ENCODE measurements around the gene PHF14. TPM values are rescaled to one million over a fixed set of nuclear protein-coding genes. Genes with fewer than 3 reads are reported as not detected.

Gene PHF14
- polyA plus RNA-seq, 1 donor from 2014 or later, result 139 TPM

GRCh38 chr7:11171569-11172192, 198.0 kb downstream of the PHF14 start:
- Histone ChIP-seq H3K9me2 (ENCODE audit: insufficient read depth, low read length) (no peaks in the 10 kb centered on the region), H3K9me3 (ENCODE audit: low read length) (no peaks in the 10 kb centered on the region), H3F3A (ENCODE audit: insufficient read depth, low read length, poor library complexity, severe bottlenecking) (no peaks in the 10 kb centered on the region), H3K4me2 (ENCODE audit: low read length) (no peak overlapping the region), H3K27ac (ENCODE audit: low read length) (no peak overlapping the region), H3K4me3 (ENCODE audit: low read length) (no peak overlapping the region), H3K36me3 (ENCODE audit: insufficient read depth, low read length) (no peaks in the 10 kb centered on the region), H4K20me1 (ENCODE audit: insufficient read depth) (no peaks in the 10 kb centered on the region), H3K9ac (ENCODE audit: low read length) (no peak overlapping the region), H2AFZ (ENCODE audit: low read depth, low read length) (no peak overlapping the region), H3K27me3 (ENCODE audit: insufficient read depth, low read depth, low read length) (no peaks in the 10 kb centered on the region), H3K79me2 (replicated peaks; ENCODE audit: insufficient read depth, low read length) (no peaks in the 10 kb centered on the region)
- no peak for TF ChIP-seq TAF1 (IDR thresholded peaks at IDR 0.05; ENCODE audit: low read depth)
- TF ChIP-seq MXI1 (conservative IDR thresholded peaks at IDR 0.05; ENCODE audit: poor library complexity, severe bottlenecking), result no peak
- TF ChIP-seq REST (IDR thresholded peaks at IDR 0.05; ENCODE audit: borderline replicate concordance), result no peak
- no peak for TF ChIP-seq CTCF (IDR thresholded peaks at IDR 0.05; ENCODE audit: poor library complexity, severe bottlenecking)
- no peak for TF ChIP-seq EP300 (conservative IDR thresholded peaks at IDR 0.05; ENCODE audit: poor library complexity, severe bottlenecking)

GRCh38 chr7:11172835-11173234, 199.2 kb downstream of the PHF14 start:
- no peak overlapping the region for H3K4me2 ChIP-seq (ENCODE audit: low read length)
- H3K27ac ChIP-seq (ENCODE audit: low read length), result no peak overlapping the region
- no peaks in the 10 kb centered on the region for H4K20me1 ChIP-seq (ENCODE audit: insufficient read depth)
- no peaks in the 10 kb centered on the region for H3K27me3 ChIP-seq (ENCODE audit: insufficient read depth, low read depth, low read length)
- no peaks in the 10 kb centered on the region for H3K79me2 ChIP-seq (replicated peaks; ENCODE audit: insufficient read depth, low read length)
- no peaks in the 10 kb centered on the region for H3K36me3 ChIP-seq (ENCODE audit: insufficient read depth, low read length)
- H3K9ac ChIP-seq (ENCODE audit: low read length), result no peak overlapping the region
- no peaks in the 10 kb centered on the region for H3F3A ChIP-seq (ENCODE audit: insufficient read depth, low read length, poor library complexity, severe bottlenecking)
- H3K9me3 ChIP-seq (ENCODE audit: low read length), result no peaks in the 10 kb centered on the region
- no peak overlapping the region for H3K4me3 ChIP-seq (ENCODE audit: low read length)
- no peak overlapping the region for H2AFZ ChIP-seq (ENCODE audit: low read depth, low read length)
- TF ChIP-seq RAD21 (conservative IDR thresholded peaks at IDR 0.05), result no peak
- TF ChIP-seq SMC3 (conservative IDR thresholded peaks at IDR 0.05; ENCODE audit: poor library complexity), result no peak
- TF ChIP-seq CTCF (IDR thresholded peaks at IDR 0.05; ENCODE audit: poor library complexity, severe bottlenecking), result no peak
- TF ChIP-seq EZH2 (IDR thresholded peaks at IDR 0.05; ENCODE audit: borderline replicate concordance, insufficient read depth, low read length, poor library complexity, severe bottlenecking), result no peak
- TF ChIP-seq POLR2AphosphoS5 (IDR thresholded peaks at IDR 0.05), result no peak
- no peak for TF ChIP-seq REST (IDR thresholded peaks at IDR 0.05; ENCODE audit: borderline replicate concordance)
- H3K9me2 ChIP-seq (ENCODE audit: insufficient read depth, low read length), result no peaks in the 10 kb centered on the region
